ENCODE measurements around the gene PSMD11.

Gene PSMD11

GRCh38 chr17:32519228-32520103, 75.2 kb downstream of the PSMD11 start (continued):
- TF ChIP-seq REST (tag by site-specific recombination; IDR thresholded peaks at IDR 0.05) (no peak), GLI2 (tag by site-specific recombination; IDR thresholded peaks at IDR 0.05; ENCODE audit: borderline replicate concordance, low read depth) (no peak), ZNF747 (tag by site-specific recombination; IDR thresholded peaks at IDR 0.05) (no peak), ZNF701 (tag by site-specific recombination; IDR thresholded peaks at IDR 0.05) (no peak), ZBTB26 (tag by site-specific recombination; optimal IDR thresholded peaks at IDR 0.05) (peak; percentile 73), ZNF513 (tag by site-specific recombination; IDR thresholded peaks at IDR 0.05) (no peak), ZNF596 (tag by site-specific recombination; IDR thresholded peaks at IDR 0.05) (no peak), PRDM1 (tag by site-specific recombination; IDR thresholded peaks at IDR 0.05) (no peak), ZNF433 (tag by site-specific recombination; IDR thresholded peaks at IDR 0.05; ENCODE audit: low read depth) (no peak), ZNF677 (tag by site-specific recombination; IDR thresholded peaks at IDR 0.05) (no peak), KLF10 (tag by site-specific recombination; IDR thresholded peaks at IDR 0.05) (peak; percentile 34; the same call in 1 of the 2 replicates), PRDM4 (tag by site-specific recombination; IDR thresholded peaks at IDR 0.05) (no peak), ZFP37 (tag by site-specific recombination; IDR thresholded peaks at IDR 0.05) (no peak), KLF1 (tag by site-specific recombination; IDR thresholded peaks at IDR 0.05) (peak; percentile 39; the same call in 1 of the 2 replicates), YY2 (tag by site-specific recombination; IDR thresholded peaks at IDR 0.05) (no peak), ZNF707 (tag by site-specific recombination; IDR thresholded peaks at IDR 0.05) (no peak), ZSCAN30 (tag by site-specific recombination; IDR thresholded peaks at IDR 0.05) (0 out of 2 replicates have a peak, but pooled peaks have one; percentile 29)
